ENCODE data around the gene NAP1L4. TPM values are rescaled to one million over a fixed set of nuclear protein-coding genes. Genes with fewer than 3 reads are reported as not detected.

NAP1L4 gene
- total and polyA plus RNA-seq, 12 donors, result 98.5 to 233 (median 182) TPM

- DNase-seq (no peak), ATAC-seq (no peak)
- Histone ChIP-seq H3K4me3 (no peak overlapping the region), H3K36me3 (peaks cover 0 to 54% (median 6%) of the 10 kb centered on the region in 9 donors), H3K4me1 (peaks cover 0 to 28% (median 13%) of the 10 kb centered on the region in 9 donors), H3K27me3 (no peaks in the 10 kb centered on the region), H3K9me3 (no peaks in the 10 kb centered on the region), H3K27ac (no peak overlapping the region)
- WGBS, 2 donors, result 96 to 97% methylated on average over 10 of the region's 10 CpGs
- intact Hi-C loops (cut with DNase I), result no loop called here
- TF ChIP-seq, protein P1, sequence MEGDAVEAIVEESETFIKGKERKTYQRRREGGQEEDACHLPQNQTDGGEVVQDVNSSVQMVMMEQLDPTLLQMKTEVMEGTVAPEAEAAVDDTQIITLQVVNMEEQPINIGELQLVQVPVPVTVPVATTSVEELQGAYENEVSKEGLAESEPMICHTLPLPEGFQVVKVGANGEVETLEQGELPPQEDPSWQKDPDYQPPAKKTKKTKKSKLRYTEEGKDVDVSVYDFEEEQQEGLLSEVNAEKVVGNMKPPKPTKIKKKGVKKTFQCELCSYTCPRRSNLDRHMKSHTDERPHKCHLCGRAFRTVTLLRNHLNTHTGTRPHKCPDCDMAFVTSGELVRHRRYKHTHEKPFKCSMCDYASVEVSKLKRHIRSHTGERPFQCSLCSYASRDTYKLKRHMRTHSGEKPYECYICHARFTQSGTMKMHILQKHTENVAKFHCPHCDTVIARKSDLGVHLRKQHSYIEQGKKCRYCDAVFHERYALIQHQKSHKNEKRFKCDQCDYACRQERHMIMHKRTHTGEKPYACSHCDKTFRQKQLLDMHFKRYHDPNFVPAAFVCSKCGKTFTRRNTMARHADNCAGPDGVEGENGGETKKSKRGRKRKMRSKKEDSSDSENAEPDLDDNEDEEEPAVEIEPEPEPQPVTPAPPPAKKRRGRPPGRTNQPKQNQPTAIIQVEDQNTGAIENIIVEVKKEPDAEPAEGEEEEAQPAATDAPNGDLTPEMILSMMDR (IDR thresholded peaks at IDR 0.05), result no peak
These were observed 7.4 kb upstream of the NAP1L4 start for GRCh38 chr11:2999464-2999998.

DNA sequence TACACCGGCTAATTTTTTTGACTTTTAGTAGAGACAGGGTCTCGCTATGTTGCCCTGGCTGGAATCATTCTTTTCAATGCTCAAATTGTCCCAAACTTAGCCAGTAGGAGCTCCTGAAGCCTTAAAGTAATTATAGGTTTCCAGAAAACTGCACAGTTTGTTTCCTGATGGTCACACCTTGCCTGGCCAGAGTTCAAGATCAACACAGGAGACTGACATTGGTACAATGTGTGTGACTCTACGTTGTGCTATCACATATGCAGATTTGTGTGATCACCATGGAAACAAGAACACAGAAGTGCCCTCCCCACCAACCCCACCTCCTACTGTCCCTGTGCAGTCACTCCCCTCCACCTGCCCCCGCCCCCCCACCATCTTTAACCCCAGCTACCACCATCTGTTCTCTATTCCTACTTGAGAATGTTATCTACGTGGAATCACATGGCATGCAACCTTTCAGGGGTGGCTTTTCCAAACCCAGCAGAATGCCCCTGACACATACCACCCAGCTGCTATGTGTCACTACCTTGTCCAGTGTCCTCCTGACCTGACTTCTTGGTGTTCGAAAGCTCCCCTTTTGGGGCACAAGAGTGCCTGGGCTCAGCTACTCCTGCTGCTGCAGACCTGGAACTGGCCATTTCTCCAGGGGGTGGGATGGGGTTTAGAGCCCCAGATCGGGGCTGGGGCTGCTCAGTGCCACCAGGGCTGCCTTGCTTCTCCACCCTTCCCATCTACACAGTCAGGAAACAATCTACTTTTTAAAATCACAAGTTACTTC lies 6.1 kb upstream of the NAP1L4 start:
- TF ChIP-seq, protein P1 (IDR thresholded peaks at IDR 0.05), result no peak
- peaks cover 0 to 41% (median 3%) of the 10 kb centered on the region in 9 donors for H3K36me3 ChIP-seq
- H3K27ac ChIP-seq, result no peak overlapping the region
- WGBS, 2 donors, result 87 to 90% methylated on average over 6 to 7 of the region's 7 CpGs
- peaks cover 0 to 28% (median 13%) of the 10 kb centered on the region in 9 donors for H3K4me1 ChIP-seq
- no peaks in the 10 kb centered on the region for H3K27me3 ChIP-seq
- H3K9me3 ChIP-seq, result no peaks in the 10 kb centered on the region
- intact Hi-C loops (cut with DNase I), result no loop called here
- DNase-seq (no peak), ATAC-seq (no peak)
- H3K4me3 ChIP-seq, result no peak overlapping the region

GRCh38 chr11:2997406-2997805 lies 5.3 kb upstream of the NAP1L4 start:
- intact Hi-C loops (cut with DNase I), result no loop called here
- ATAC-seq (no peak), DNase-seq (no peak)
- 90 to 96% methylated on average over 4 of the region's 4 CpGs for WGBS, 2 donors
- TF ChIP-seq, protein P1 (IDR thresholded peaks at IDR 0.05), result no peak
- Histone ChIP-seq H3K9me3 (no peaks in the 10 kb centered on the region), H3K27ac (no peak overlapping the region), H3K36me3 (peaks cover 0 to 33% (median 3%) of the 10 kb centered on the region in 9 donors), H3K27me3 (no peaks in the 10 kb centered on the region), H3K4me1 (peaks cover 0 to 33% (median 18%) of the 10 kb centered on the region in 9 donors), H3K4me3 (no peak overlapping the region)

- H3K4me1 ChIP-seq, result peaks cover 0 to 29% (median 18%) of the 10 kb centered on the region in 9 donors
- intact Hi-C loops (cut with DNase I), result no loop called here
- DNase-seq, result no peak
- TF ChIP-seq, protein P1 (IDR thresholded peaks at IDR 0.05), result no peak
- WGBS, 2 donors, result 87 to 89% methylated on average over 6 of the region's 6 CpGs
- no peaks in the 10 kb centered on the region for H3K9me3 ChIP-seq
- H3K4me3 ChIP-seq, result no peak overlapping the region
- peaks cover 0 to 28% (median 0%) of the 10 kb centered on the region in 9 donors for H3K36me3 ChIP-seq
- ATAC-seq, result no peak
- no peaks in the 10 kb centered on the region for H3K27me3 ChIP-seq
- no peak overlapping the region for H3K27ac ChIP-seq
These were observed 4.8 kb upstream of the NAP1L4 start for GRCh38 chr11:2996976-2997375.

Measured in heart right ventricle (tissue), 16 donors.